ENCODE measurements around the gene BPHL.

DNA sequence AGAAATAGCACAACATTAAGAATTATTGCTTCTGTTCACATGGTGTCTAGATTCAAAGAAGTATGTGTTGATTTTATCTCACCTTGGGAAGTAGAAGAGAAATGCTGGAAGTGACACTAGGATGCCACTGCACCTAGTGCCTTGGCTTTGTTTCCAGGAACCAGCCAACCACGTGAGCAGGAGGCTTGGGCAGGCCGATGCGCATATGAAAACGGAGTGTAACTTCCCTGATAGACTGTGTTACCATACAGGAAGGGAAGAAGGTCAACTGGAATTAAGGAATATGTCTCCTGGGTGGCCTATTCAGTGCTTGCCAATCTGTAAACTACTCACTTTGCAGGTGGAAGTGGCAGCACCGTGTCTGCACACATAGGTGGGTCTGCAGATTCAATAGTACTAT is 80.9 kb downstream of the BPHL start:
- TF ChIP-seq, protein P1, sequence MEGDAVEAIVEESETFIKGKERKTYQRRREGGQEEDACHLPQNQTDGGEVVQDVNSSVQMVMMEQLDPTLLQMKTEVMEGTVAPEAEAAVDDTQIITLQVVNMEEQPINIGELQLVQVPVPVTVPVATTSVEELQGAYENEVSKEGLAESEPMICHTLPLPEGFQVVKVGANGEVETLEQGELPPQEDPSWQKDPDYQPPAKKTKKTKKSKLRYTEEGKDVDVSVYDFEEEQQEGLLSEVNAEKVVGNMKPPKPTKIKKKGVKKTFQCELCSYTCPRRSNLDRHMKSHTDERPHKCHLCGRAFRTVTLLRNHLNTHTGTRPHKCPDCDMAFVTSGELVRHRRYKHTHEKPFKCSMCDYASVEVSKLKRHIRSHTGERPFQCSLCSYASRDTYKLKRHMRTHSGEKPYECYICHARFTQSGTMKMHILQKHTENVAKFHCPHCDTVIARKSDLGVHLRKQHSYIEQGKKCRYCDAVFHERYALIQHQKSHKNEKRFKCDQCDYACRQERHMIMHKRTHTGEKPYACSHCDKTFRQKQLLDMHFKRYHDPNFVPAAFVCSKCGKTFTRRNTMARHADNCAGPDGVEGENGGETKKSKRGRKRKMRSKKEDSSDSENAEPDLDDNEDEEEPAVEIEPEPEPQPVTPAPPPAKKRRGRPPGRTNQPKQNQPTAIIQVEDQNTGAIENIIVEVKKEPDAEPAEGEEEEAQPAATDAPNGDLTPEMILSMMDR (IDR thresholded peaks at IDR 0.05) = no peak
- TF ChIP-seq, protein P2, sequence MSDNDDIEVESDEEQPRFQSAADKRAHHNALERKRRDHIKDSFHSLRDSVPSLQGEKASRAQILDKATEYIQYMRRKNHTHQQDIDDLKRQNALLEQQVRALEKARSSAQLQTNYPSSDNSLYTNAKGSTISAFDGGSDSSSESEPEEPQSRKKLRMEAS (IDR thresholded peaks at IDR 0.05; ENCODE audit: low read depth) = no peak
- no peak for TF ChIP-seq FOSL2 (IDR thresholded peaks at IDR 0.05; ENCODE audit: borderline replicate concordance, low read depth)
- TF ChIP-seq NRF1 (IDR thresholded peaks at IDR 0.05; ENCODE audit: low read depth, low read length) = no peak

Measured in SK-N-SH (cell line).